Ishikawa (cell line): ENCODE results near the gene BAZ1A.

Experiments used
- CEBPB ChIP-seq: IDR thresholded peaks from 2 replicates; pipeline ENCODE4 v1.6.1; 2012
- CREB1 ChIP-seq: IDR thresholded peaks from 2 replicates; pipeline ENCODE4 v1.6.1; 2012; ENCODE audit warnings: low read depth
- EGR1 ChIP-seq: IDR thresholded peaks from 2 replicates; pipeline ENCODE4 v1.6.1; 2012
- EP300 ChIP-seq: IDR thresholded peaks from 2 replicates; pipeline ENCODE4 v1.6.1; 2012; ENCODE audit warnings: borderline replicate concordance
- RAD21 ChIP-seq: IDR thresholded peaks from 2 replicates; pipeline ENCODE4 v1.6.1; 2012; ENCODE audit warnings: low read depth
- TEAD4 ChIP-seq: IDR thresholded peaks from 2 replicates; pipeline ENCODE4 v1.6.1; 2012
- ZBTB7A ChIP-seq: IDR thresholded peaks from 2 replicates; pipeline ENCODE4 v1.6.1; 2012; ENCODE audit warnings: low read depth
- TF ChIP-seq, protein P1 (sequence below): IDR thresholded peaks from 2 replicates; pipeline ENCODE4 v1.6.1; 2012
- TF ChIP-seq, protein P2 (sequence below): IDR thresholded peaks from 2 replicates; pipeline ENCODE4 v1.6.1; 2012; ENCODE audit warnings: low read depth, mild to moderate bottlenecking
- TF ChIP-seq, protein P3 (sequence below): IDR thresholded peaks from 2 replicates; pipeline ENCODE4 v1.6.1; 2012

DNA sequence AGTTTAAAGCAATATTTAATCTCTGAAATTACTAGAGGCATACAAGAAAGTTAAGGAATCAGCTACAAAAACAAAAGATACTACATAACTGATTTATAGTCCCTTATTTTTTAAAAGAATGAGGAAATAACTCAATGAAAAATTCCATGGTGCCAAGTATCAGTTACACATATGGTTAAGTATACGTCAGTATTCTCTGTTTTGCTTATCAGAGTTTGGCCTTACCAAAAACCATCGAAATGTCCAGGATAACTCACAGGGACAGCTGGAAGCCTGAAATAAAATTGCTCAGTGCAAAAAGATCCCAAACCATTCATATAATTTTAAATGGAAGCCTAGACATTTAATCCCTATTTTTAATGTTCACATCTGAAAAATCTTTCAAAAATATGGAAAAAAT lies 164.4 kb downstream of the BAZ1A start:
- TF ChIP-seq CREB1 (no peak), EP300 (no peak), CEBPB (no peak), TEAD4 (no peak), ZBTB7A (no peak), RAD21 (no peak), EGR1 (no peak)
- TF ChIP-seq, protein P1, sequence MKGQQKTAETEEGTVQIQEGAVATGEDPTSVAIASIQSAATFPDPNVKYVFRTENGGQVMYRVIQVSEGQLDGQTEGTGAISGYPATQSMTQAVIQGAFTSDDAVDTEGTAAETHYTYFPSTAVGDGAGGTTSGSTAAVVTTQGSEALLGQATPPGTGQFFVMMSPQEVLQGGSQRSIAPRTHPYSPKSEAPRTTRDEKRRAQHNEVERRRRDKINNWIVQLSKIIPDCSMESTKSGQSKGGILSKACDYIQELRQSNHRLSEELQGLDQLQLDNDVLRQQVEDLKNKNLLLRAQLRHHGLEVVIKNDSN: no peak
- TF ChIP-seq, protein P2, sequence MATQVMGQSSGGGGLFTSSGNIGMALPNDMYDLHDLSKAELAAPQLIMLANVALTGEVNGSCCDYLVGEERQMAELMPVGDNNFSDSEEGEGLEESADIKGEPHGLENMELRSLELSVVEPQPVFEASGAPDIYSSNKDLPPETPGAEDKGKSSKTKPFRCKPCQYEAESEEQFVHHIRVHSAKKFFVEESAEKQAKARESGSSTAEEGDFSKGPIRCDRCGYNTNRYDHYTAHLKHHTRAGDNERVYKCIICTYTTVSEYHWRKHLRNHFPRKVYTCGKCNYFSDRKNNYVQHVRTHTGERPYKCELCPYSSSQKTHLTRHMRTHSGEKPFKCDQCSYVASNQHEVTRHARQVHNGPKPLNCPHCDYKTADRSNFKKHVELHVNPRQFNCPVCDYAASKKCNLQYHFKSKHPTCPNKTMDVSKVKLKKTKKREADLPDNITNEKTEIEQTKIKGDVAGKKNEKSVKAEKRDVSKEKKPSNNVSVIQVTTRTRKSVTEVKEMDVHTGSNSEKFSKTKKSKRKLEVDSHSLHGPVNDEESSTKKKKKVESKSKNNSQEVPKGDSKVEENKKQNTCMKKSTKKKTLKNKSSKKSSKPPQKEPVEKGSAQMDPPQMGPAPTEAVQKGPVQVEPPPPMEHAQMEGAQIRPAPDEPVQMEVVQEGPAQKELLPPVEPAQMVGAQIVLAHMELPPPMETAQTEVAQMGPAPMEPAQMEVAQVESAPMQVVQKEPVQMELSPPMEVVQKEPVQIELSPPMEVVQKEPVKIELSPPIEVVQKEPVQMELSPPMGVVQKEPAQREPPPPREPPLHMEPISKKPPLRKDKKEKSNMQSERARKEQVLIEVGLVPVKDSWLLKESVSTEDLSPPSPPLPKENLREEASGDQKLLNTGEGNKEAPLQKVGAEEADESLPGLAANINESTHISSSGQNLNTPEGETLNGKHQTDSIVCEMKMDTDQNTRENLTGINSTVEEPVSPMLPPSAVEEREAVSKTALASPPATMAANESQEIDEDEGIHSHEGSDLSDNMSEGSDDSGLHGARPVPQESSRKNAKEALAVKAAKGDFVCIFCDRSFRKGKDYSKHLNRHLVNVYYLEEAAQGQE: no peak
- TF ChIP-seq, protein P3, sequence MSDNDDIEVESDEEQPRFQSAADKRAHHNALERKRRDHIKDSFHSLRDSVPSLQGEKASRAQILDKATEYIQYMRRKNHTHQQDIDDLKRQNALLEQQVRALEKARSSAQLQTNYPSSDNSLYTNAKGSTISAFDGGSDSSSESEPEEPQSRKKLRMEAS: no peak
